Subcutaneous abdominal adipose tissue (tissue), 5 donors: ENCODE measurements around the gene POTEJ.
"Not testable (repeated sequence)": the region's sequence is repeated elsewhere in the genome, so short reads cannot be mapped to it uniquely, and the experiment has no call there.

Experiments
- H3K27ac ChIP-seq: one replicate; pipeline ENCODE4 v1.7.0; 2013; ENCODE audit warnings: low read depth, mild to moderate bottlenecking, inconsistent platforms, low read length, moderate library complexity
- H3K27me3 ChIP-seq, 5 donors: one replicate each; pipeline ENCODE4 v1.7.0; 2013; ENCODE audit warnings: low read length in 5 of 5, inconsistent platforms in 1 of 5; ENCODE audit not compliant: control insufficient read depth in 5 of 5, insufficient read depth in 4 of 5
- H3K36me3 ChIP-seq, 5 donors: one replicate each; pipeline ENCODE4 v1.7.0; 2013; ENCODE audit warnings: low read length in 5 of 5; ENCODE audit not compliant: control insufficient read depth in 5 of 5, insufficient read depth in 5 of 5
- H3K4me1 ChIP-seq, 5 donors: one replicate each; pipeline ENCODE4 v1.7.0; 2013; ENCODE audit warnings: low read length in 5 of 5, mild to moderate bottlenecking in 3 of 5, moderate library complexity in 1 of 5; ENCODE audit not compliant: control insufficient read depth in 5 of 5, insufficient read depth in 5 of 5
- H3K4me3 ChIP-seq, 5 donors: one replicate each; pipeline ENCODE4 v1.7.0; 2013; ENCODE audit warnings: low read length in 5 of 5, low read depth in 1 of 5
- H3K9ac ChIP-seq, 5 donors: one replicate each; pipeline ENCODE4 v1.7.0; 2013; ENCODE audit warnings: low read length in 5 of 5, mild to moderate bottlenecking in 4 of 5, moderate library complexity in 3 of 5
- H3K9me3 ChIP-seq, 5 donors: one replicate each; pipeline ENCODE4 v1.7.0; 2013; ENCODE audit warnings: low read length in 5 of 5; ENCODE audit not compliant: control insufficient read depth in 5 of 5
- donor health status: healthy.
- donor health status: healthy.
- donor health status: healthy.
- donor health status: healthy.
- donor health status: healthy.

POTEJ gene

GRCh38 chr2:130667516-130667915, 56.3 kb downstream of the POTEJ start:
- not testable (repeated sequence) for H3K4me1 ChIP-seq, H3K27me3 ChIP-seq, H3K27ac ChIP-seq, H3K36me3 ChIP-seq, H3K9me3 ChIP-seq, H3K4me3 ChIP-seq, H3K9ac ChIP-seq

- H3K4me3 ChIP-seq, H3K36me3 ChIP-seq, H3K27ac ChIP-seq, H3K4me1 ChIP-seq, H3K27me3 ChIP-seq, H3K9me3 ChIP-seq, H3K9ac ChIP-seq: not testable (repeated sequence)
Observed at GRCh38 chr2:130670026-130670745, 58.9 kb downstream of the POTEJ start.

DNA sequence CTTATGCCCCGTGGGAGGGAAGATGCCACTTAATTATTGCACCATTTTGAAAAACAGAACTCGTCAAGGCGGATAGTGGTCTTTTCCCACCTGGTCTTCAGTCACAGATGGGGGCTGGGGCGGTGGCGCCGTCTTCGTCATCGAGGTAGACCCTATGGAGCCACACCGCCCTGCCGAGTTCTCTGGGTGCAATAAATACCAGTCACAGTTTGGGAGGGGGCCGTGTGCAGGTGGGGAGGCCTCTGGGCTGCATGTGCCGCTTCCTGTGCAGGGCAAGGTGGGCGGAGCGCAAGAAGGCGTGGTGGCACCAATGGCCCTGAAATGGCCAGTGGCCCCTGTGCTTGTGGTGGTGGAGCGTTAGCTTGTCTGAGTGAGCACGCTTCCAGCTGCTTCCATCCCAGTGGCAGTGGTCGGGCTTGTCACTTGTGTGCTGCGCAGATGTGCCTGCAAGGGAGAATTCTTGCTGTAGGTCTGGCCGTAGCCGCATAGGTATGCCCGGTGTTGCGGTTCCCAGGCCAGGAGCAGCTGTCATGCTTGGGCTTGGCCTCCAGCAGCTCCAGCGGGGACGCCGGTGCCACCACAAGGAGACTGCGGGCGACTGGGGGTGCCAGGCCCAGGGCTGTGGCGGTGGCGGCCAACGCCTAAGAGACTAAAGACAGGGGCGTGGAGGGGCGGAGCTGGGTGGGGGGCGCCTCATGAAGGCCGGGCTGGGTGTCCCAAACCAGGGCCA, 81.0 kb downstream of the POTEJ start:
- not testable (repeated sequence) for H3K9me3 ChIP-seq, H3K4me3 ChIP-seq, H3K4me1 ChIP-seq, H3K36me3 ChIP-seq, H3K9ac ChIP-seq, H3K27me3 ChIP-seq, H3K27ac ChIP-seq

GRCh38 chr2:130693474-130693873, 82.2 kb downstream of the POTEJ start:
- not testable (repeated sequence) for H3K36me3 ChIP-seq, H3K4me1 ChIP-seq, H3K9ac ChIP-seq, H3K27me3 ChIP-seq, H3K27ac ChIP-seq, H3K9me3 ChIP-seq, H3K4me3 ChIP-seq

DNA sequence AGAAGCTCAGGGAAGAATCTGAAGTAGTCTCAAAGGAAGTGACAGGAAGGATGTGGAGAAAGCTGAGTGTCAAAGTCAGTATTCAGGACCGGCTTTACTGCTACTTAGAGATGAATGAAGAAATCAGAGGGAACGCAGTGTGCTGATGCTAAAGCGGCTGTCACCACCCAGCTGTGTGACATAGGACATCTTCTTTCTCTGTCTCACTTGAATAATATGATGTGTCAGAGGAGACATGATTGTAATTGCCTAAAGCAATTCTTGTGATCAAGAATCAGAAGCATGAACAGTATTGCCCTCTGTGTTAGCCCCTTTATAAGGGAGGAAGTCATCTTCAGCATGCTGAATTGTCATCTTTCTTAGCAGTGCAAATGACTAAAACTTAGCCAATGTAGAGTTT, 92.0 kb downstream of the POTEJ start:
- H3K4me1 ChIP-seq, H3K36me3 ChIP-seq, H3K9ac ChIP-seq, H3K9me3 ChIP-seq, H3K4me3 ChIP-seq, H3K27me3 ChIP-seq, H3K27ac ChIP-seq: not testable (repeated sequence)
